GM12878 (cell line): ENCODE measurements around the gene LRRC47. TPM values are rescaled to one million over a fixed set of nuclear protein-coding genes. Genes with fewer than 3 reads are reported as not detected.

Experiments used
- ATAC-seq: fragments of 200-7000 bp; cut with Tn5 transposase; 3 replicates; pipeline ENCODE4 v1.9.1; 2020; ENCODE audit warnings: mild to moderate bottlenecking, moderate library complexity
- BruUV-seq: library from RNA; stranded (reverse); fragments of 400-500 nt; replicated peaks from 2 replicates; lab custom pipeline; 2021; lab: Mats Ljungman, UMichigan
- CTCF ChIA-PET: fragments of 300-600 bp; sonication (Branson Sonifier 250); formaldehyde crosslinking; extraction: SDS; loops from one replicate; lab custom pipeline; 2021; ENCODE audit warnings: inconsistent platforms; lab: Yijun Ruan, JAX
- POLR2A ChIA-PET: fragments of 350-600 bp; formaldehyde crosslinking; extraction: SDS; loops from one replicate; lab custom pipeline; 2021; ENCODE audit warnings: inconsistent platforms; lab: Charles Lee
- RAD21 ChIA-PET: fragments of 300-600 bp; sonication (Branson Sonifier 250); formaldehyde crosslinking; loops from one replicate; lab custom pipeline; 2023; ENCODE audit warnings: antibody characterized with exemption; ENCODE audit not compliant: unreplicated experiment; lab: Charles Lee
- SMC1A ChIA-PET: fragments of 300-600 bp; sonication (Branson Sonifier 250); formaldehyde crosslinking; loops from one replicate; lab custom pipeline; 2023; ENCODE audit not compliant: unreplicated experiment, uncharacterized antibody; lab: Charles Lee
- DNase-seq: peaks from one replicate; pipeline ENCODE4 v3.0.0-alpha.2; 2011; ENCODE audit warnings: low read depth, low spot score
- FAIRE-seq: peaks from 3 replicates; lab custom pipeline; 2011; peaks lifted over from hg19 to GRCh38; lab: Jason Lieb, UNC
- H2AFZ ChIP-seq: 2 replicates; pipeline ENCODE4 v1.6.0; 2011; ENCODE audit warnings: low read depth, low read length, control low read depth; ENCODE audit not compliant: control insufficient read depth
- H3K27ac ChIP-seq: 2 replicates; pipeline ENCODE4 v1.5.1; 2011; ENCODE audit warnings: control low read depth; ENCODE audit not compliant: control insufficient read depth, insufficient read depth
- H3K27me3 ChIP-seq, 2 experiments: replicated peaks in 1 of 2; 2 replicates each; pipeline versions ENCODE4 v1.6.0 to v1.6.1; 2011; ENCODE audit warnings: low read length in 1 of 2; ENCODE audit not compliant: control insufficient read depth in 2 of 2, insufficient read depth in 2 of 2
- H3K36me3 ChIP-seq, 2 experiments: 2 replicates each; pipeline ENCODE4 v1.5.1; 2011; ENCODE audit warnings: low read length in 1 of 2; ENCODE audit not compliant: control insufficient read depth in 2 of 2, insufficient read depth in 2 of 2
- H3K4me1 ChIP-seq: 2 replicates; pipeline ENCODE4 v1.6.1; 2011; ENCODE audit warnings: mild to moderate bottlenecking, low read length, moderate library complexity, mixed read lengths; ENCODE audit not compliant: control insufficient read depth, insufficient read depth
- H3K4me2 ChIP-seq: 2 replicates; pipeline ENCODE4 v1.6.0; 2011; ENCODE audit warnings: control low read depth; ENCODE audit not compliant: control insufficient read depth, insufficient read depth
- H3K4me3 ChIP-seq: fragments of 200-600 bp; sonication (generic); 2 replicates; pipeline ENCODE4 v1.5.1; 2016
- H3K79me2 ChIP-seq: 2 replicates; pipeline ENCODE4 v1.6.0; 2011; ENCODE audit warnings: low read length; ENCODE audit not compliant: control insufficient read depth, insufficient read depth
- H3K9ac ChIP-seq: 2 replicates; pipeline ENCODE4 v1.8.0; 2011; ENCODE audit warnings: low read length, control low read depth, mixed read lengths; ENCODE audit not compliant: control insufficient read depth, insufficient read depth
- H3K9me3 ChIP-seq: replicated peaks from 3 replicates; pipeline ENCODE4 v1.5.1; 2011; ENCODE audit warnings: mild to moderate bottlenecking, low read length; ENCODE audit not compliant: control insufficient read depth, insufficient read depth
- H4K20me1 ChIP-seq: 2 replicates; pipeline ENCODE4 v1.6.0; 2011; ENCODE audit not compliant: control insufficient read depth, insufficient read depth
- BHLHE40 ChIP-seq, 2 experiments: fragments of 450-650 bp in 1 of 2; IDR thresholded peaks; 2 replicates each; pipeline ENCODE4 v1.6.1; 2011 to 2017; ENCODE audit warnings: low read depth in 2 of 2, borderline replicate concordance in 1 of 2, improper control_type of control experiment in 1 of 2, low read length in 1 of 2, mild to moderate bottlenecking in 1 of 2
- CREB1 ChIP-seq: IDR thresholded peaks from 2 replicates; pipeline ENCODE4 v1.6.1; 2012; ENCODE audit warnings: low read depth, mild to moderate bottlenecking, inconsistent platforms
- EGR1 ChIP-seq, 2 experiments: IDR thresholded peaks; 1 replicate in 1 of 2; 2 replicates in 1 of 2; pipeline ENCODE4 v1.6.1; 2011 to 2012; ENCODE audit warnings: low read depth in 2 of 2, low read length in 2 of 2, borderline replicate concordance in 1 of 2, mild to moderate bottlenecking in 1 of 2, moderate library complexity in 1 of 2
- FOXK2 ChIP-seq: fragments of 450-650 bp; IDR thresholded peaks from 2 replicates; pipeline ENCODE4 v1.6.1; 2017; ENCODE audit warnings: mild to moderate bottlenecking, moderate library complexity
- IKZF2 ChIP-seq, 2 experiments: fragments of 450-650 bp; IDR thresholded peaks; 2 replicates each; pipeline ENCODE4 v1.6.1; 2017; ENCODE audit warnings: mild to moderate bottlenecking in 2 of 2, moderate library complexity in 2 of 2
- MTA3 ChIP-seq: IDR thresholded peaks from 2 replicates; pipeline ENCODE4 v1.6.1; 2012; ENCODE audit warnings: low read length, inconsistent platforms, borderline replicate concordance
- POLR2A ChIP-seq: IDR thresholded peaks from 2 replicates; pipeline ENCODE4 v1.6.1; 2011; ENCODE audit warnings: low read depth, mild to moderate bottlenecking, low read length
- RAD21 ChIP-seq: IDR thresholded peaks from 2 replicates; pipeline ENCODE4 v1.6.1; 2011; ENCODE audit warnings: mild to moderate bottlenecking, low read depth, low read length, moderate library complexity; ENCODE audit not compliant: insufficient read depth
- SIN3A ChIP-seq: IDR thresholded peaks from 2 replicates; pipeline ENCODE4 v1.6.1; 2012; ENCODE audit warnings: low read depth, low read length, improper control_type of control experiment
- ZNF274 ChIP-seq: IDR thresholded peaks from one replicate; pipeline ENCODE4 v1.8.0; 2011; ENCODE audit not compliant: insufficient read length, insufficient read depth
- WGBS: methylation state at CpG from one replicate; pipeline ENCODE4 v1.1.6; 2016; ENCODE audit warnings: low lambda C conversion rate; ENCODE audit not compliant: insufficient replicate concordance, insufficient coverage; ENCODE audit errors: missing lambda C conversion rate; 5-methylcytosine and 5-hydroxymethylcytosine counted together
- in situ Hi-C: fragments of 300-500 bp; cut with MboI; formaldehyde crosslinking; loops from 9 replicates; pipeline ENCODE4 v1.14.3; 2018; ENCODE audit warnings: mixed read lengths
- intact Hi-C: fragments of 100-400 bp; cut with micrococcal nuclease; formaldehyde crosslinking; loops from one replicate; pipeline ENCODE4 v1.14.2; 2022; ENCODE audit not compliant: unreplicated experiment
- polyA plus RNA-seq, 11 experiments: library from polyadenylated mRNA; depleted of rRNA in 4 of 11; unstranded in 6 of 11; stranded (reverse) in 5 of 11; fragments of >200 nt; fragmentation: Nextera tagmentation in 4 of 11; fragmentation: Illumina TruSeq in 1 of 11; extraction: Ambion mirVana in 4 of 11; extraction: Trizol in 1 of 11; gene quantifications; 1 replicate in 1 of 11; 2 replicates in 10 of 11; pipeline versions ENCODE4 v1.2.1 to v1.2.3, GENCODE V29; 2011 to 2016; ENCODE audit warnings: inconsistent platforms in 2 of 11, missing spikeins in 2 of 11, low read depth in 1 of 11
- total RNA-seq, 4 experiments: library from RNA; depleted of rRNA in 3 of 4; stranded (reverse); fragments of >200 nt in 3 of 4; fragmentation: Illumina TruSeq in 1 of 4; extraction: Trizol in 1 of 4; gene quantifications; 2 replicates each; pipeline versions ENCODE4 v1.2.1 to v1.2.3, GENCODE V29; 2013 to 2021
- TF ChIP-seq, protein P1 (sequence below): fragments of 450-650 bp; IDR thresholded peaks from 2 replicates; pipeline ENCODE4 v1.6.1; 2014; ENCODE audit warnings: mild to moderate bottlenecking

LRRC47 gene
- total and polyA plus RNA-seq, 10 of the 15 experiments (the other 5 are each of a cell fraction or from before 2014, with no cell fraction given) = 2.5 to 34.6 (median 18.2) TPM

DNA sequence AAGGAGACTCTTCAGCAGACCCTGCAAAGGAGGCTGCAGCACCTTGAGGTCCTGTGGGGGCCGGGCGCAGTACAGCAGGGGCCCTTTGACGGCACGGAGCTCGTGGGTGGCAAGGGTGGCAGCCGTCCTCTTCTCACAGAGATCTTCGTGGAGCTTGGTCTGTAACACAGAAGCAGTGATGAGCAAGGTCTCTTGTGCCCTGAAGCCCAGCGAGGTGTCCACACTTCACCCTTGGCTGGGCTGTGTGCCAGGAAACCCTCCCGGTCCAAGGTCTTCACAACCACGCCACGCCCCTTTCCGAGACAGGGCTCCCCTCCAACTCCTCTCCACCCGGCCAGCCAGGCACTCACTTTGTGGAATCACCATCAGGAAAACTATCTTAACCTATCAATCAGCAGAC lies 11.3 kb downstream of the LRRC47 start (continued):
- TF ChIP-seq FOXK2 = no peak
- no peak for TF ChIP-seq SIN3A

DNA sequence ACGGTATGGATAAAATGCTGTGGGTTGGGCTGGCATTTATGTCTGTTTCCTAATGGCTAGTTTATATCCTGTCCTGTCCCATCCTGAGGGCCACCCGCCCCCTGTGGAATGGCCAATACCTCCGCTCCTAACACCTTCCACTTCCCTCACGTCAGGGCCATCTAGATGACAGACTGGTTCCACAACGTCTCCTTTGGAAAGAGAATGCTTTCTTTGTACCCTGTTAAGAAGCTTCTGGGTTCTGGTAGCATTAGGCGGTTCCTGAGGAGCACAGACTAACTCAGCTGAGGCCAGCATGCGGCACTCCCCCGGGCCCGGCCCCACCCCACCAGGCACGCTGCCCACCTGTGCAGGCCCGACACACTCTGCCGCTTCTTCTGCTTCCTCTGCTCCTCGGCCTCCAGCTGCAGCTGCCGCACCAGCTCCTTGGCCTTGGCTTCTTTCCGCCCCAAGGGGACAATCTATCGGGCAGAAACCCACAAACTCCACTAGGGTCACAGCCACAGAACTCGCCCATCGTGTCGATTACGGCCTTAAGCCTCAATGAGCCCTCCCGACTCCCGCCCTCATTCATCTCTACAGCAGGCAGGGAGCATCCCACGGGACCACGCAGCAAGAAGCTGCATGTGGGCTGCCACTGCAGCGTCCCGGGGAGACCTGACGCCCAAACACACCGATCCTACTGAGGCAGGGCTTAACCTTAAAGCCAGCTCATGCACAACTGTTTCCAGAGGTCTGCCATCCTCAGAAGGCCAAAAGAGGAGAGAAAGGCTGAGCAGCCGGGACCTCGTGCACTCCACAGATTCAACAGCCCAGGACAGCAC lies 12.4 kb downstream of the LRRC47 start:
- H3K4me2 ChIP-seq = no peak overlapping the region
- intact Hi-C loops = no loop called here
- BruUV-seq = no TSS peak
- CTCF ChIA-PET = interaction anchor here (2.7 kb wide), 1 partner anchor 8 kb away, joined by 6 read pairs; no protein-coding TSS in a partner anchor
- POLR2A ChIA-PET = no interaction called here
- H2AFZ ChIP-seq = no peak overlapping the region
- peaks cover 14% of the 10 kb centered on the region for H3K4me1 ChIP-seq
- no peak overlapping the region for H3K4me3 ChIP-seq
- H3K27me3 ChIP-seq = no peaks in the 10 kb centered on the region
- H3K79me2 ChIP-seq = peaks cover 3% of the 10 kb centered on the region
- RAD21 ChIA-PET = no interaction called here
- peaks cover 28% of the 10 kb centered on the region in 2 experiments for H3K36me3 ChIP-seq
- H3K27ac ChIP-seq = no peak overlapping the region
- DNase-seq (no peak), ATAC-seq (no peak), FAIRE-seq (no peak)
- H3K9ac ChIP-seq = no peak overlapping the region
- no peaks in the 10 kb centered on the region for H4K20me1 ChIP-seq
- 92% methylated on average over 27 of the region's 30 CpGs for WGBS
- in situ Hi-C loops = no loop called here
- SMC1A ChIA-PET = no interaction called here
- no peaks in the 10 kb centered on the region for H3K9me3 ChIP-seq
- TF ChIP-seq RAD21 (no peak), POLR2A (peak; percentile 26; the same call in 1 of the 2 replicates)

DNA sequence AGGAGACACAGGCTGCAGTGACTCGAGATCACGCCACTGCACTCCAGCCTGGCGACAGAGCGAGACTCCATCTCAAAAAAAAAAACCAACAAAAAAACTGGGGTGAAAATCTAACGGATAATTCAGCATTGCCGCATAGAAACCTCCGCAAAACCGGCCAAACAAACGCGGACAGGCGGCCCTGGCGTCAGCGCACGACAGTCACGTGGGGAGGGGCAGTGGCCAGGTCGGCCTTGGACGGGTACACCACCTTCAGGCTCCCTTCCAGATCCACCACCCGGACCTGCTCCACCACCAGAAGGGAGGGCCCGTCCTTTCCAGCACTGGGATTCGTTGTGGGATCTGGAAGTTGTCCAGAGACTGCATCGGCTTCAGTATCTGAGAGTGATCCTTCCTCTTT lies 15.4 kb downstream of the LRRC47 start:
- Histone ChIP-seq H3K4me3 (no peak overlapping the region), H3K4me1 (peaks cover 3% of the 10 kb centered on the region), H3K36me3 (peaks cover 18 to 22% of the 10 kb centered on the region in 2 experiments), H3K4me2 (no peak overlapping the region), H3K27me3 (no peaks in the 10 kb centered on the region), H3K27ac (no peak overlapping the region), H4K20me1 (no peaks in the 10 kb centered on the region), H2AFZ (no peak overlapping the region), H3K79me2 (no peaks in the 10 kb centered on the region), H3K9ac (no peak overlapping the region), H3K9me3 (no peaks in the 10 kb centered on the region)
- no peak for TF ChIP-seq MTA3
- TF ChIP-seq BHLHE40 (IDR thresholded peaks at IDR 0.05; ENCODE audit: borderline replicate concordance in 1 of 2, low read depth in 2 of 2, low read length in 1 of 2) = no peak
- TF ChIP-seq IKZF2 (IDR thresholded peaks at IDR 0.05) = no peak
- TF ChIP-seq, protein P1, sequence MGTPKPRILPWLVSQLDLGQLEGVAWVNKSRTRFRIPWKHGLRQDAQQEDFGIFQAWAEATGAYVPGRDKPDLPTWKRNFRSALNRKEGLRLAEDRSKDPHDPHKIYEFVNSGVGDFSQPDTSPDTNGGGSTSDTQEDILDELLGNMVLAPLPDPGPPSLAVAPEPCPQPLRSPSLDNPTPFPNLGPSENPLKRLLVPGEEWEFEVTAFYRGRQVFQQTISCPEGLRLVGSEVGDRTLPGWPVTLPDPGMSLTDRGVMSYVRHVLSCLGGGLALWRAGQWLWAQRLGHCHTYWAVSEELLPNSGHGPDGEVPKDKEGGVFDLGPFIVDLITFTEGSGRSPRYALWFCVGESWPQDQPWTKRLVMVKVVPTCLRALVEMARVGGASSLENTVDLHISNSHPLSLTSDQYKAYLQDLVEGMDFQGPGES = no peak
- TF ChIP-seq CREB1 = no peak
- TF ChIP-seq RAD21 = no peak
- TF ChIP-seq ZNF274 = no peak
- TF ChIP-seq EGR1 (IDR thresholded peaks at IDR 0.05; ENCODE audit: borderline replicate concordance in 1 of 2, low read depth in 2 of 2, low read length in 2 of 2) = no peak
- no peak for ATAC-seq
- in situ Hi-C loops (no loop called here), intact Hi-C loops (no loop called here)
- ChIA-PET CTCF (no interaction called here), SMC1A (no interaction called here), RAD21 (no interaction called here), POLR2A (no interaction called here)
- no peak for FAIRE-seq
- no peak for DNase-seq
- WGBS = 98% methylated on average over 21 of the region's 21 CpGs
- BruUV-seq = no TSS peak
